K562 (cell line): ENCODE measurements around the gene PLCB1.

Source experiments
- ARID4B ChIP-seq: sonication (generic); formaldehyde crosslinking; IDR thresholded peaks from 2 replicates; pipeline ENCODE4 v1.8.0; 2022; ENCODE audit warnings: mild to moderate bottlenecking, missing genetic modification reagents
- CAMTA2 ChIP-seq: fragments of 250-450 bp; sonication (Bioruptor Pico); conservative IDR thresholded peaks from 2 replicates; pipeline ENCODE4 v1.5.1; 2022
- CHD2 ChIP-seq: IDR thresholded peaks from 2 replicates; pipeline ENCODE4 v1.6.1; 2011; ENCODE audit warnings: low read depth, low read length
- CTCF ChIP-seq, 3 experiments: IDR thresholded peaks in 2 of 3; conservative IDR thresholded peaks in 1 of 3; 2 replicates each; pipeline ENCODE4 v1.5.1; 2011 to 2012; ENCODE audit warnings: low read length in 3 of 3, mild to moderate bottlenecking in 3 of 3, control low read depth in 2 of 3, improper control_type of control experiment in 1 of 3, inconsistent platforms in 1 of 3, low read depth in 1 of 3, mixed read lengths in 1 of 3, moderate library complexity in 1 of 3; ENCODE audit not compliant: insufficient read depth in 2 of 3
- KAT7 ChIP-seq: sonication (generic); formaldehyde crosslinking; IDR thresholded peaks from 2 replicates; pipeline ENCODE4 v1.8.0; 2022; ENCODE audit warnings: missing genetic modification reagents, mild to moderate bottlenecking, borderline replicate concordance
- KDM4B ChIP-seq, 2 experiments: fragments of 450-650 bp in 1 of 2; sonication (generic) in 1 of 2; IDR thresholded peaks; 2 replicates each; pipeline ENCODE4 v1.6.1; 2016 to 2017; ENCODE audit warnings: borderline replicate concordance in 2 of 2, antibody characterized with exemption in 1 of 2, low read depth in 1 of 2, mild to moderate bottlenecking in 1 of 2
- MAX ChIP-seq: sonication (generic); formaldehyde crosslinking; IDR thresholded peaks from 2 replicates; pipeline ENCODE4 v1.9.0; 2022; ENCODE audit warnings: mild to moderate bottlenecking, missing genetic modification reagents
- NRF1 ChIP-seq, 2 experiments: fragments of 450-650 bp; IDR thresholded peaks in 1 of 2; conservative IDR thresholded peaks in 1 of 2; 2 replicates each; pipeline ENCODE4 v1.6.1; 2014; ENCODE audit warnings: mild to moderate bottlenecking in 2 of 2
- POLR2B ChIP-seq: fragments of 450-650 bp; IDR thresholded peaks from 2 replicates; pipeline ENCODE4 v1.6.1; 2018; ENCODE audit warnings: low read depth; ENCODE audit not compliant: partially characterized antibody
- SNAPC5 ChIP-seq: fragments of 250-450 bp; sonication (Bioruptor Pico); IDR thresholded peaks from 2 replicates; pipeline ENCODE4 v1.8.0; 2021; ENCODE audit warnings: moderate library complexity, mild to moderate bottlenecking, inconsistent platforms
- TCF7 ChIP-seq: sonication (generic); IDR thresholded peaks from 2 replicates; pipeline ENCODE4 v1.6.1; 2016; ENCODE audit warnings: antibody characterized with exemption, borderline replicate concordance
- TRIM24 ChIP-seq, 2 experiments: fragments of 450-650 bp; IDR thresholded peaks; 2 replicates each; pipeline ENCODE4 v1.6.1; 2016
- ZNF184 ChIP-seq: sonication (generic); formaldehyde crosslinking; IDR thresholded peaks from 2 replicates; pipeline ENCODE4 v1.5.0; 2020; ENCODE audit warnings: missing genetic modification reagents
- ZNF561 ChIP-seq: fragments of 450-650 bp; formaldehyde crosslinking; conservative IDR thresholded peaks from 2 replicates; pipeline ENCODE4 v1.4.0; 2020; ENCODE audit warnings: mild to moderate bottlenecking, moderate library complexity

- TF ChIP-seq ZNF561 (no peak), TCF7 (no peak), POLR2B (no peak), SNAPC5 (CRISPR knock-in tag) (no peak), MAX (CRISPR knock-in tag) (no peak), CTCF (IDR thresholded peaks at IDR 0.05 in 2 of 3, conservative IDR thresholded peaks at IDR 0.05 in 1 of 3; ENCODE audit: insufficient read depth in 2 of 3, low read depth in 1 of 3, low read length in 3 of 3) (no peak), CHD2 (no peak), KDM4B (IDR thresholded peaks at IDR 0.05; ENCODE audit: borderline replicate concordance in 2 of 2, low read depth in 1 of 2) (no peak), KAT7 (CRISPR knock-in tag) (no peak), CAMTA2 (no peak), ARID4B (CRISPR knock-in tag) (no peak), ZNF184 (CRISPR knock-in tag) (no peak), NRF1 (conservative IDR thresholded peaks at IDR 0.05 in 1 of 2, IDR thresholded peaks at IDR 0.05 in 1 of 2) (no peak), TRIM24 (IDR thresholded peaks at IDR 0.05) (no peak)
Measured at GRCh38 chr20:8547035-8547650, 415.1 kb downstream of the PLCB1 start.
